Nephron (organoid): ENCODE measurements around the gene PRDM10.
"Not testable (repeated sequence)": the region's sequence is repeated elsewhere in the genome, so short reads cannot be mapped to it uniquely, and the experiment has no call there.

ENCODE experiments used
- H3K27ac Mint-ChIP-seq, 3 experiments: 2 replicates each; pipeline ENCODE4 v1.8.0; 2020; ENCODE audit warnings: mixed read lengths in 3 of 3, mild to moderate bottlenecking in 2 of 3, moderate library complexity in 1 of 3
- H3K27me3 Mint-ChIP-seq: 2 replicates; pipeline ENCODE4 v1.8.0; 2021; ENCODE audit warnings: low read depth, mild to moderate bottlenecking, moderate library complexity, mixed read lengths
- H3K36me3 Mint-ChIP-seq: 2 replicates; pipeline ENCODE4 v1.8.0; 2020; ENCODE audit warnings: low read depth, mixed read lengths
- H3K4me1 Mint-ChIP-seq: 2 replicates; pipeline ENCODE4 v1.8.0; 2020; ENCODE audit warnings: mixed read lengths
- H3K4me3 Mint-ChIP-seq, 3 experiments: 2 replicates each; pipeline ENCODE4 v1.8.0; 2020; ENCODE audit warnings: mild to moderate bottlenecking in 3 of 3, mixed read lengths in 3 of 3, moderate library complexity in 2 of 3
- H3K9me3 Mint-ChIP-seq: 2 replicates; pipeline ENCODE4 v1.8.0; 2020; ENCODE audit warnings: mixed read lengths
- CTCF ChIP-seq, 3 experiments: fragments of 200-600 bp; sonication (generic); IDR thresholded peaks; one replicate each; pipeline ENCODE4 v1.5.0; 2021; ENCODE audit warnings: antibody characterized with exemption in 3 of 3; ENCODE audit not compliant: unreplicated experiment in 3 of 3

The PRDM10 gene

DNA sequence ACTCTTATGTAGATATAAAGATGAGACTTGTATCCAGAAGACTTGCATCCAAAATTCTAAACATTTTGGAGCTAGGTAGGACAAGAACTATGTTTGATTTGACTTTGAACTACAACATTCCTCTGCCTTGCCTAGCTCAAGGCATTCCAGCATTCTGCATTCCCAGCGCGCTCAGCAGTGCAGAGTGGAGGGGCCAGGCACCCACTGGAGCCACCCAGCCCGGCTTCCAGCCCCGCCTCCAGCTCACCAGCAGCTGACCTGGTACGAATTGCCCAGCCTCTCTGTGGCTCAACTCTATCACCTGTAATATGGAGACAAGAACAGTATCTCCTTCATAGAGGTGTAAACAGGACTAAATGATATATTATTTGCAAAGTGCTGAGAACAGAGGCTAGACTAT lies 28.8 kb downstream of the PRDM10 start:
- no peaks in the 10 kb centered on the region for H3K27me3 Mint-ChIP-seq
- H3K4me1 Mint-ChIP-seq: peaks cover 32% of the 10 kb centered on the region
- H3K36me3 Mint-ChIP-seq: peaks cover 5% of the 10 kb centered on the region
- TF ChIP-seq CTCF (IDR thresholded peaks at IDR 0.05; ENCODE audit: unreplicated experiment in 3 of 3): no peak
- no peak overlapping the region for H3K4me3 Mint-ChIP-seq
- peak overlapping the region; percentile 43 to 62 (median 52) for H3K27ac Mint-ChIP-seq
- H3K9me3 Mint-ChIP-seq: no peaks in the 10 kb centered on the region

GRCh38 chr11:129973068-129973467 lies 29.6 kb downstream of the PRDM10 start:
- H3K9me3 Mint-ChIP-seq: no peaks in the 10 kb centered on the region
- no peak overlapping the region for H3K4me3 Mint-ChIP-seq
- H3K4me1 Mint-ChIP-seq: peaks cover 36% of the 10 kb centered on the region
- H3K36me3 Mint-ChIP-seq: peaks cover 5% of the 10 kb centered on the region
- no peaks in the 10 kb centered on the region for H3K27me3 Mint-ChIP-seq
- peak overlapping the region; percentile 52 to 82 (median 62) for H3K27ac Mint-ChIP-seq
- TF ChIP-seq CTCF (IDR thresholded peaks at IDR 0.05; ENCODE audit: unreplicated experiment in 3 of 3): no peak

DNA sequence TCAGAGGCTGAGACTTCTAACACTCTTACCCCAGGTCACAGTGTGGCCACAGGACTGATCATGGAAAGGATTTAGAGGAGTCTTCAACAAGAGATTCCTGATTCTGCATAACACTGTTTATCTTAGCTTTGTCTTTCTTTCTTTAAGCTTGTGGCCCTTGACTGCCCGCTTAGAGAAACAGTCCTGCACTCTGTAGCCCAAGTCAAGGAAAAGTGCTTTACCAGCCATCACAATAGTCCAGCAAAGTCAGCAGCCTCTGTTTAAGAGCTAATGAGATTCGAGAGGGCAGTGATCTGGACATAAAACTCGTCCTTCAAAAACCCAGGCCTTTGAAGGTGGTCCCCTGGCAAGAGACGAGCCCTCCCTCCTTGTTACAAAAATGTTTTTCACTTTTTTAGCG lies 30.0 kb downstream of the PRDM10 start:
- Mint-ChIP-seq H3K4me3 (no peak overlapping the region), H3K9me3 (no peaks in the 10 kb centered on the region), H3K36me3 (peaks cover 5% of the 10 kb centered on the region), H3K27ac (peak overlapping the region; percentile 52 to 82 (median 62)), H3K27me3 (no peaks in the 10 kb centered on the region), H3K4me1 (peaks cover 37% of the 10 kb centered on the region)
- no peak for TF ChIP-seq CTCF (IDR thresholded peaks at IDR 0.05; ENCODE audit: unreplicated experiment in 3 of 3)

GRCh38 chr11:129971856-129972255 lies 30.8 kb downstream of the PRDM10 start:
- H3K36me3 Mint-ChIP-seq, H3K27me3 Mint-ChIP-seq, H3K4me3 Mint-ChIP-seq, H3K27ac Mint-ChIP-seq, H3K9me3 Mint-ChIP-seq: not testable (repeated sequence)
- peaks cover 34% of the 10 kb centered on the region for H3K4me1 Mint-ChIP-seq

- peak overlapping the region in 1 of 3 experiments; percentile 77 for H3K27ac Mint-ChIP-seq
- H3K27me3 Mint-ChIP-seq: no peaks in the 10 kb centered on the region
- peaks cover 5% of the 10 kb centered on the region for H3K36me3 Mint-ChIP-seq
- no peak for TF ChIP-seq CTCF (IDR thresholded peaks at IDR 0.05; ENCODE audit: unreplicated experiment in 3 of 3)
- no peak overlapping the region for H3K4me3 Mint-ChIP-seq
- peaks cover 25% of the 10 kb centered on the region for H3K4me1 Mint-ChIP-seq
- H3K9me3 Mint-ChIP-seq: no peaks in the 10 kb centered on the region
These were observed 32.7 kb downstream of the PRDM10 start for GRCh38 chr11:129969920-129970319.

DNA sequence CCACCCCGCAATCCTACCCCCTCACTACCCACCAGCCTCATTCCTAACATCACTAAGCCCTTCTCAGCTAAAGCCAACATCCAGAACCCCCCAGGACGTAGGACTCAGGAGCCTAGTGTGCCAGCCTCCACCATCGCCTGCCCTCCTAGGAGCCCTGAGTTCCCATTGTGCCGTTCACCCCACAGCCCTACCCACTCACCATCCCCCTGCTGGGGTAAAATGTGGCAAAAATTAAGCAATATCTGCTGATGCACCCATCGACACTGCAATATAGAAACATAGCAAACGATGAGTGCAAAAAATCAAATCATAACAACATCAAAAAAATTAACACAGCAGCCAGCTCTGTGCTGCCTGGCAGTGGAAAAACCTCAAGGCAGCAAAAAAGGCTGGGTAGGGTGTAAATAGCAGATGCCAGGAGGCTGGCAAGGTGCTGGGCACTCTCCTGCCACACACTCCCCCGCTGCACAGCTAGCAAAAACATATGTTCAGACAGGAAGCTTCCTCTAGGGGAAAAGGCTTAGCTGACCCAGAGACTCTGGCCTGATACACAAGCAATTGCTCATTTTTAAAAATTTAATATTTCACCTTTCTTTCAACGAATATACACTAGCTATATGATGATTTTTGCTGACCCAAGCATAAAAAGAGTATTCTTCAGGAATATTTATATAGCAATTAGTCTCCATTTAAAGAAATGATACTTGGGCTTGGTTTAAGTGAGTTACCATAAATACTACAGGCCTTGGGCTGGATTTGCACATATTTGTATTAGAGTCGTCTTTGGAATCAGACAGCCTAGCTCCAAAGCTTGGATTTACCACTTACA lies 33.8 kb downstream of the PRDM10 start:
- no peak for TF ChIP-seq CTCF (IDR thresholded peaks at IDR 0.05; ENCODE audit: unreplicated experiment in 3 of 3)
- Mint-ChIP-seq H3K4me1 (peaks cover 20% of the 10 kb centered on the region), H3K27me3 (no peaks in the 10 kb centered on the region), H3K27ac (peak overlapping the region in 1 of 3 experiments; percentile 71), H3K9me3 (no peaks in the 10 kb centered on the region), H3K4me3 (no peak overlapping the region), H3K36me3 (peaks cover 5% of the 10 kb centered on the region)
